GM10248 (cell line): ENCODE data around the gene GAREM1.

ENCODE experiments used
- CTCF ChIA-PET: fragments of 300-600 bp; sonication (Branson Sonifier 250); formaldehyde crosslinking; extraction: SDS; loops from one replicate; lab custom pipeline; 2021; ENCODE audit warnings: antibody characterized with exemption; lab: Yijun Ruan, JAX
- POLR2A ChIA-PET: fragments of 350-650 bp; sonication (Branson Sonifier 250); formaldehyde crosslinking; extraction: SDS; loops from one replicate; lab custom pipeline; 2020; ENCODE audit warnings: antibody characterized with exemption; lab: Yijun Ruan, JAX
- DNase-seq: peaks from one replicate; pipeline ENCODE4 v3.0.0; 2012; ENCODE audit errors: extremely low spot score
- CTCF ChIP-seq: IDR thresholded peaks from 2 replicates; pipeline ENCODE4 v1.5.1; 2012; ENCODE audit warnings: mild to moderate bottlenecking, low read depth; ENCODE audit errors: extremely low read depth, missing control alignments, control extremely low read depth

GAREM1 gene

DNA sequence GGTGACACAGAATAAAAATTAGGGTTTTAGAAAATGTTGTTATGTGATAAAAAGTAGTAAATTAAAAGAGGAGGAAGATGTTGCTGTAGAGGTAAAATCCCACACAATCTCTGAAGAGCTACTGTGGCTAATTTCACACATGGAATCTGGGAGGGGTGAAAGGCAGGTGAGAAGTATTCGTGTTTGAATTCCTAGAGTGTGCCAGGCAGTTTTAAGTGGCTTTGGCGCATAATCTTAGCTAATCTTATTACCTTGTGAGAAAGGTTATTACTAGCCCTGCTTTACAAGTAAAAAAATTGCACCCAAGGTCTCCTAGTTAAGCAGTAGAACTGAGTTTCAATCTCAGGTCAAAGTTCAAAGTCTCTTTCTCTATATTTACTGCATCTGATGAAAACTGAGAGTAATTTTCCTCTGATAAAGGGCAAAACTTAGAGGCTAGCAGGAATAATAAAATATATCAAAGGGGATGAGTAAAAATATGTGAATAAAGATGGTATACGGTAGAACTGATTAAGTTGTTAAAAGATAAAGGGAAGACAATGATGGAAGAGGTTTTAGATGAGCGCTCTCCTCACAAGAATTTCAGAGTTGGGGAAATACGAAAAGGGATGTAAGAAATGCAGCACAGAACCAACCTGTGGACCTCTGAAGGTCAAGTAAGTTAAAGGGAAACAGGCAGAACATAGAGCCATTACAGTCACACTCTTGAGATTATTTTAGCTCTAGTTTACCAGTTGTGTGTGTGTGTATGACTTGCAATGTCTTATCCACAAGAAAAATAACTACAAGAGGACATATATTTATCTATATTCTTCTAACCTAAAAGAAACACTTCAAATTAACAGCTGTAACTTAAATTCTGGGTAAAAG, 34.8 kb downstream of the GAREM1 start:
- TF ChIP-seq CTCF = no peak
- CTCF ChIA-PET = interaction anchor here (1.7 kb wide), 1 partner anchor 35 kb away, joined by 5 read pairs; the partner anchor contains the start of gene GAREM1
- no peak for DNase-seq
- POLR2A ChIA-PET = no interaction called here

GRCh38 chr18:32431753-32432152, 38.9 kb downstream of the GAREM1 start:
- no peak for TF ChIP-seq CTCF
- DNase-seq = no peak
- ChIA-PET POLR2A (no interaction called here), CTCF (no interaction called here)

DNA sequence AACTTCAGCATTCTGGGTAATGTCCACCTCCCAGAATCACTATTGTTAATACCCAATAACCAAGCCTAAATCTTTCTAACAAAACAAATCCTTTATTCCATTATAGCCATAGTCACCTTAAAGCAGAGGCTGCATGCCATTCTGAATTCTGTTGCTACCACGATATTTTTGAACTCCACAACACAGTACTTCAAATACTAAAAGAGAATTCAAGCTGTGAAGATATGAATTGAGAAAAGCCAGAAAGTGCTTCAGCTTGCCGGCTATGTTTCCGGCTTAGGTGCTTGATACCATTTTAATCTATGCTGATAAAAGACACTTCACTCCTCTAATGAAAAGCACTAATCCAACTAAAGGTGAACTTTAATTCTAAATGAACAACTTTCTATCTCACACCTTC, 41.3 kb downstream of the GAREM1 start:
- no peak for DNase-seq
- ChIA-PET POLR2A (no interaction called here), CTCF (no interaction called here)
- no peak for TF ChIP-seq CTCF

GRCh38 chr18:32427084-32427900, 43.4 kb downstream of the GAREM1 start:
- CTCF ChIA-PET = interaction anchor here (0.7 to 1.8 kb wide), 5 partner anchors 12 to 270 kb away, joined by 3 to 4 read pairs (median 3); no protein-coding TSS in a partner anchor
- DNase-seq = no peak
- no peak for TF ChIP-seq CTCF
- POLR2A ChIA-PET = no interaction called here

GRCh38 chr18:32425466-32425865, 45.2 kb downstream of the GAREM1 start:
- DNase-seq = no peak
- TF ChIP-seq CTCF = no peak
- ChIA-PET POLR2A (no interaction called here), CTCF (interaction anchor here (1.5 kb wide), 1 partner anchor 17 kb away, joined by 4 read pairs; no protein-coding TSS in a partner anchor)

DNA sequence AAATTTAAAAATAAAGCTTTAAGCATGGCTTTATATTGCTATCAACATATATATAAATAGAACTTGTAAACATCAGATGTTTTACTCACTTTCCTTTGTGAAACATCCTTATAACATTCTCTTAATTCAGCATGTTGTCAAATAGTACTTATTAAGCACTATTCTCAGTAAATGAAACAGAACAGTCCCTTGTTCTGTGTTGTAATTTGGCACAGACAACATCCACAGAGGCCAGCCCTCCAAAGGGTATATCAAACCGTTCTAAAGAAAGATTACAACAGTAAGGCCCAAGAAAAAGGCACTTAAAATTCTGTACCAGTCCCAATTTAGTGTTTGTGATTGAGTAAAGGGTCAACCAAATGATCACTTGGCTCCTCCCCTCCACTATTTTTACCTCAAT, 46.0 kb downstream of the GAREM1 start:
- POLR2A ChIA-PET = no interaction called here
- TF ChIP-seq CTCF = no peak
- no peak for DNase-seq
- CTCF ChIA-PET = no interaction called here
